Neural cell (in vitro differentiated cells): Measurements from ENCODE around the gene ADAMTS14.

Source experiments
- EP300 ChIP-seq: fragments of 450-650 bp; conservative IDR thresholded peaks from 2 replicates; pipeline ENCODE4 v1.6.1; 2014; ENCODE audit warnings: antibody characterized with exemption, mild to moderate bottlenecking, moderate library complexity; ENCODE audit not compliant: poor library complexity, severe bottlenecking
- TF ChIP-seq, protein P1 (sequence below): fragments of 450-650 bp; IDR thresholded peaks from 2 replicates; pipeline ENCODE4 v1.5.1; 2014; ENCODE audit warnings: antibody characterized with exemption, mild to moderate bottlenecking, moderate library complexity; ENCODE audit not compliant: poor library complexity, severe bottlenecking

DNA sequence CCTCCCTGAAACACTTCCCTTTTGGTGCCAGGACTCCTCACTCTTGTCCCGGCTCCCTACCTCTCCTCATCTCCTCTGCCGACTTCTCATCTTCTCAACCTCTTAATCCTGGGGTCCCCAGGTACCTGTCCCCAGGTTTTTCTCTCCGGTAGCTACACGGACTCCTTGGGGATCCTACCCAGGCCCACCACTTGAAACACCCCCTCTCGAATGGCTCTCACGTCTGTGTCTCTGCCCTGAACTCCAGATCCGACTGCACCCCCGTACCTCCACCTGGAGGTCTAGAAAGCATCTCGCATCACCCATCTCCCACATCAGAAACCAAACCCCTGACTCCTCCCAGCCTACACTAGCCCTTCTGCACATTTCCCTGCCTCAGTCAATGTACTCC is 108.1 kb downstream of the ADAMTS14 start:
- TF ChIP-seq, protein P1, sequence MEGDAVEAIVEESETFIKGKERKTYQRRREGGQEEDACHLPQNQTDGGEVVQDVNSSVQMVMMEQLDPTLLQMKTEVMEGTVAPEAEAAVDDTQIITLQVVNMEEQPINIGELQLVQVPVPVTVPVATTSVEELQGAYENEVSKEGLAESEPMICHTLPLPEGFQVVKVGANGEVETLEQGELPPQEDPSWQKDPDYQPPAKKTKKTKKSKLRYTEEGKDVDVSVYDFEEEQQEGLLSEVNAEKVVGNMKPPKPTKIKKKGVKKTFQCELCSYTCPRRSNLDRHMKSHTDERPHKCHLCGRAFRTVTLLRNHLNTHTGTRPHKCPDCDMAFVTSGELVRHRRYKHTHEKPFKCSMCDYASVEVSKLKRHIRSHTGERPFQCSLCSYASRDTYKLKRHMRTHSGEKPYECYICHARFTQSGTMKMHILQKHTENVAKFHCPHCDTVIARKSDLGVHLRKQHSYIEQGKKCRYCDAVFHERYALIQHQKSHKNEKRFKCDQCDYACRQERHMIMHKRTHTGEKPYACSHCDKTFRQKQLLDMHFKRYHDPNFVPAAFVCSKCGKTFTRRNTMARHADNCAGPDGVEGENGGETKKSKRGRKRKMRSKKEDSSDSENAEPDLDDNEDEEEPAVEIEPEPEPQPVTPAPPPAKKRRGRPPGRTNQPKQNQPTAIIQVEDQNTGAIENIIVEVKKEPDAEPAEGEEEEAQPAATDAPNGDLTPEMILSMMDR, result no peak
- TF ChIP-seq EP300, result no peak
